Activated naive CD8-positive, alpha-beta T cell treated with anti-CD3 and anti-CD28 coated beads for 36 hours (primary cell): ENCODE data around the gene WNK2. TPM values are rescaled to one million over a fixed set of nuclear protein-coding genes. Genes with fewer than 3 reads are reported as not detected.

Experiments
- DNase-seq: peaks from one replicate; pipeline ENCODE4 v3.0.0; 2021
- H3K27ac Mint-ChIP-seq: one replicate; pipeline ENCODE4 v1.8.0; 2022; ENCODE audit warnings: mild to moderate bottlenecking, moderate library complexity, mixed read lengths
- H3K27me3 Mint-ChIP-seq: one replicate; pipeline ENCODE4 v1.8.0; 2022; ENCODE audit warnings: mild to moderate bottlenecking, mixed read lengths
- H3K36me3 Mint-ChIP-seq: one replicate; pipeline ENCODE4 v1.8.0; 2021; ENCODE audit warnings: mild to moderate bottlenecking, mixed read lengths
- H3K4me1 Mint-ChIP-seq: one replicate; pipeline ENCODE4 v1.8.0; 2021; ENCODE audit warnings: mixed read lengths
- H3K4me3 Mint-ChIP-seq: one replicate; pipeline ENCODE4 v1.8.0; 2022; ENCODE audit warnings: mild to moderate bottlenecking, moderate library complexity, mixed read lengths
- H3K9me3 Mint-ChIP-seq: one replicate; pipeline ENCODE4 v1.8.0; 2022; ENCODE audit warnings: mixed read lengths
- total RNA-seq, 2 experiments: library from RNA; stranded (reverse); gene quantifications; one replicate each; pipeline ENCODE4 v1.2.3, GENCODE V29; 2021

The WNK2 gene
- total RNA-seq, 2 experiments from 2014 or later = 0.88 to 0.89 TPM

- H3K9me3 Mint-ChIP-seq = no peaks in the 10 kb centered on the region
- H3K36me3 Mint-ChIP-seq = no peaks in the 10 kb centered on the region
- H3K4me3 Mint-ChIP-seq = no peak overlapping the region
- no peak for DNase-seq
- H3K27me3 Mint-ChIP-seq = no peaks in the 10 kb centered on the region
- H3K27ac Mint-ChIP-seq = no peak overlapping the region
- no peaks in the 10 kb centered on the region for H3K4me1 Mint-ChIP-seq
Measured at GRCh38 chr9:93172666-93173364, 11.1 kb upstream of the WNK2 start.

- Mint-ChIP-seq H3K4me1 (no peaks in the 10 kb centered on the region), H3K27me3 (no peaks in the 10 kb centered on the region), H3K9me3 (no peaks in the 10 kb centered on the region), H3K36me3 (no peaks in the 10 kb centered on the region), H3K27ac (no peak overlapping the region), H3K4me3 (no peak overlapping the region)
- DNase-seq = no peak
Measured at GRCh38 chr9:93173365-93174051, 10.4 kb upstream of the WNK2 start.

GRCh38 chr9:93174976-93175375 is 9.0 kb upstream of the WNK2 start:
- no peak for DNase-seq
- Mint-ChIP-seq H3K27me3 (peaks cover 9% of the 10 kb centered on the region), H3K9me3 (no peaks in the 10 kb centered on the region), H3K27ac (no peak overlapping the region), H3K4me3 (no peak overlapping the region), H3K36me3 (no peaks in the 10 kb centered on the region), H3K4me1 (no peaks in the 10 kb centered on the region)

GRCh38 chr9:93177676-93178075 is 6.3 kb upstream of the WNK2 start:
- H3K4me1 Mint-ChIP-seq = no peaks in the 10 kb centered on the region
- no peak for DNase-seq
- H3K27ac Mint-ChIP-seq = no peak overlapping the region
- no peaks in the 10 kb centered on the region for H3K9me3 Mint-ChIP-seq
- H3K36me3 Mint-ChIP-seq = no peaks in the 10 kb centered on the region
- no peak overlapping the region for H3K4me3 Mint-ChIP-seq
- H3K27me3 Mint-ChIP-seq = peaks cover 35% of the 10 kb centered on the region

- no peak for DNase-seq
- Mint-ChIP-seq H3K27ac (no peak overlapping the region), H3K27me3 (peaks cover 45% of the 10 kb centered on the region)
Measured at GRCh38 chr9:93178851-93179786, 4.8 kb upstream of the WNK2 start.

GRCh38 chr9:93180938-93181337 is 3.0 kb upstream of the WNK2 start:
- Mint-ChIP-seq H3K36me3 (no peaks in the 10 kb centered on the region), H3K4me3 (no peak overlapping the region), H3K27ac (no peak overlapping the region), H3K9me3 (no peaks in the 10 kb centered on the region), H3K4me1 (no peaks in the 10 kb centered on the region), H3K27me3 (peaks cover 55% of the 10 kb centered on the region)
- no peak for DNase-seq

More at GRCh38 chr9:93178851-93179786, 4.8 kb upstream of the WNK2 start:
- H3K4me1 Mint-ChIP-seq = no peaks in the 10 kb centered on the region
- H3K36me3 Mint-ChIP-seq = no peaks in the 10 kb centered on the region
- H3K4me3 Mint-ChIP-seq = no peak overlapping the region
- H3K9me3 Mint-ChIP-seq = no peaks in the 10 kb centered on the region

- H3K27ac Mint-ChIP-seq = no peak overlapping the region
- H3K4me1 Mint-ChIP-seq = no peaks in the 10 kb centered on the region
- no peaks in the 10 kb centered on the region for H3K9me3 Mint-ChIP-seq
- peaks cover 59% of the 10 kb centered on the region for H3K27me3 Mint-ChIP-seq
- no peak for DNase-seq
- no peak overlapping the region for H3K4me3 Mint-ChIP-seq
- H3K36me3 Mint-ChIP-seq = no peaks in the 10 kb centered on the region
Measured at GRCh38 chr9:93181672-93182435, 2.1 kb upstream of the WNK2 start.

- DNase-seq = no peak
- H3K27ac Mint-ChIP-seq = no peak overlapping the region
- H3K36me3 Mint-ChIP-seq = no peaks in the 10 kb centered on the region
- no peaks in the 10 kb centered on the region for H3K9me3 Mint-ChIP-seq
- no peak overlapping the region for H3K4me3 Mint-ChIP-seq
- no peaks in the 10 kb centered on the region for H3K4me1 Mint-ChIP-seq
- peaks cover 59% of the 10 kb centered on the region for H3K27me3 Mint-ChIP-seq
Measured at GRCh38 chr9:93182572-93182971, 1.4 kb upstream of the WNK2 start.

GRCh38 chr9:93183131-93183662 is 742 bp upstream of the WNK2 start:
- Mint-ChIP-seq H3K27ac (no peak overlapping the region), H3K4me3 (peak overlapping the region; percentile 68), H3K36me3 (no peaks in the 10 kb centered on the region)

GRCh38 chr9:93184432-93185265 is 710 bp downstream of the WNK2 start:
- no peak overlapping the region for H3K27ac Mint-ChIP-seq
- no peaks in the 10 kb centered on the region for H3K9me3 Mint-ChIP-seq
- H3K27me3 Mint-ChIP-seq = peaks cover 52% of the 10 kb centered on the region
- H3K4me3 Mint-ChIP-seq = peak overlapping the region; percentile 70
- peak; percentile 23 for DNase-seq
- H3K36me3 Mint-ChIP-seq = no peaks in the 10 kb centered on the region
- no peaks in the 10 kb centered on the region for H3K4me1 Mint-ChIP-seq

More at GRCh38 chr9:93183131-93183662, 742 bp upstream of the WNK2 start:
- DNase-seq = no peak
- Mint-ChIP-seq H3K9me3 (no peaks in the 10 kb centered on the region), H3K4me1 (no peaks in the 10 kb centered on the region), H3K27me3 (peaks cover 59% of the 10 kb centered on the region)

GRCh38 chr9:93185266-93186214 is 1.6 kb downstream of the WNK2 start:
- no peaks in the 10 kb centered on the region for H3K4me1 Mint-ChIP-seq
- H3K4me3 Mint-ChIP-seq = no peak overlapping the region
- peaks cover 44% of the 10 kb centered on the region for H3K27me3 Mint-ChIP-seq
- H3K36me3 Mint-ChIP-seq = no peaks in the 10 kb centered on the region
- DNase-seq = no peak
- H3K27ac Mint-ChIP-seq = no peak overlapping the region
- H3K9me3 Mint-ChIP-seq = no peaks in the 10 kb centered on the region

GRCh38 chr9:93186215-93186945 is 2.4 kb downstream of the WNK2 start:
- Mint-ChIP-seq H3K27ac (no peak overlapping the region), H3K36me3 (no peaks in the 10 kb centered on the region), H3K4me1 (no peaks in the 10 kb centered on the region), H3K9me3 (no peaks in the 10 kb centered on the region), H3K27me3 (peaks cover 36% of the 10 kb centered on the region), H3K4me3 (no peak overlapping the region)
- no peak for DNase-seq
